ENCODE results near the gene ASCC3.

ASCC3 gene

DNA sequence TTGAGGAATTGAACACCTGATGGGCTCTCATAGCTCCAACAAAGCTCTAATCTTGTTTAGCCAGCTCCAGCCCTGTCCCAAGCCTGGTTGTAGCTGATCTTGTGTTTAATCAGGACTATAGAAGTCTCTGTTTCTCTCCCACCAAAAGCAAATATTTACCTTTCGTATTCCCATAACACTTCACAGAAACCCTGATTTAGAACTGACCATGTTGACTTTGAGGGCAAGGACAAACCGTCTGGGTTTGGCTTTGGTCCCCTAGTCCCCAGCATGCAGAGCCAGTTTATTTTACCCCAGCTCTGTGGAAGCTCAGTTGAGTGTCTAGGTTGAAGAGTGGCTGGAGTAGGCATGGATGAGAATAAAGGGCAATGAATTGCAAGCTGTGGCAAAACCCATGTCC is 398.4 kb downstream of the ASCC3 start:
- Histone ChIP-seq H3K27me3 (ENCODE audit: control insufficient read depth, insufficient read depth, low read length) (no peaks in the 10 kb centered on the region), H3K4me3 (ENCODE audit: low read length) (no peak overlapping the region), H3K36me3 (ENCODE audit: control insufficient read depth, insufficient read depth, low read length) (no peaks in the 10 kb centered on the region), H3K9me3 (ENCODE audit: control insufficient read depth, insufficient read depth, low read length) (no peaks in the 10 kb centered on the region), H3K27ac (ENCODE audit: low read length) (no peak overlapping the region), H3K4me1 (ENCODE audit: control insufficient read depth, insufficient read depth, low read length) (no peaks in the 10 kb centered on the region)
- no CpG with 5 or more reads among the region's 2 CpGs for WGBS (ENCODE audit: insufficient coverage, insufficient read length)
- no peak for DNase-seq (ENCODE audit: low read depth, low spot score)

GRCh38 chr6:100479179-100480035 is 401.7 kb downstream of the ASCC3 start:
- Histone ChIP-seq H3K9me3 (ENCODE audit: control insufficient read depth, insufficient read depth, low read length) (no peaks in the 10 kb centered on the region), H3K4me3 (ENCODE audit: low read length) (no peak overlapping the region), H3K27ac (ENCODE audit: low read length) (no peak overlapping the region), H3K4me1 (ENCODE audit: control insufficient read depth, insufficient read depth, low read length) (no peaks in the 10 kb centered on the region), H3K36me3 (ENCODE audit: control insufficient read depth, insufficient read depth, low read length) (no peaks in the 10 kb centered on the region), H3K27me3 (ENCODE audit: control insufficient read depth, insufficient read depth, low read length) (no peaks in the 10 kb centered on the region)
- no peak for DNase-seq (ENCODE audit: low read depth, low spot score)
- WGBS (ENCODE audit: insufficient coverage, insufficient read length) = no CpG with 5 or more reads among the region's 3 CpGs

- Histone ChIP-seq H3K27ac (ENCODE audit: low read length) (no peak overlapping the region), H3K27me3 (ENCODE audit: control insufficient read depth, insufficient read depth, low read length) (peaks cover 3% of the 10 kb centered on the region; the same call in 1 of the 2 replicates), H3K9me3 (ENCODE audit: control insufficient read depth, insufficient read depth, low read length) (no peaks in the 10 kb centered on the region), H3K4me1 (ENCODE audit: control insufficient read depth, insufficient read depth, low read length) (no peaks in the 10 kb centered on the region), H3K36me3 (ENCODE audit: control insufficient read depth, insufficient read depth, low read length) (no peaks in the 10 kb centered on the region), H3K4me3 (ENCODE audit: low read length) (no peak overlapping the region)
- no CpG with 5 or more reads among the region's 10 CpGs for WGBS (ENCODE audit: insufficient coverage, insufficient read length)
- no peak for DNase-seq (ENCODE audit: low read depth, low spot score)
Measured at GRCh38 chr6:100475554-100476320, 405.4 kb downstream of the ASCC3 start.

DNA sequence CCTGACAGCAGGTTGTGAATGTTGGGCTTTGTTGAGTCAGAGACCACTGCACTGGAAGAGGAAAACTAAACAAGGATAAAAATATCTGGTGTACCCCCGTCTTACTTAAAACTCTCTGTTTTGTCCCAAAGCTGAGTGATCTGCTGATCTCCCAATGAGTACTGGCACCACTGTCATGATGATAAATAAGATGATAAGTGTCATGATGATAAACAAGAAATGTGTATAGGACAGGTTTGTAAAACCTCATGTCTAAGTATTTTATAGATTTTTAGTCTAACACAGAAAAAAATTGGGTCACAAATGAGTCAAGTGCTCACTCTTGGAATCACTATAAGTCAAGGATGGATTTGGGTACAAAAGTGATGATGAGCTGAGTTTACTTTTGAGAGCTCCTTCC is 407.9 kb downstream of the ASCC3 start:
- DNase-seq (ENCODE audit: low read depth, low spot score) = no peak
- Histone ChIP-seq H3K36me3 (ENCODE audit: control insufficient read depth, insufficient read depth, low read length) (no peaks in the 10 kb centered on the region), H3K27me3 (ENCODE audit: control insufficient read depth, insufficient read depth, low read length) (peaks cover 26% of the 10 kb centered on the region), H3K4me3 (ENCODE audit: low read length) (no peak overlapping the region), H3K9me3 (ENCODE audit: control insufficient read depth, insufficient read depth, low read length) (no peaks in the 10 kb centered on the region), H3K27ac (ENCODE audit: low read length) (no peak overlapping the region), H3K4me1 (ENCODE audit: control insufficient read depth, insufficient read depth, low read length) (no peaks in the 10 kb centered on the region)
- no CpG with 5 or more reads among the region's 1 CpG for WGBS (ENCODE audit: insufficient coverage, insufficient read length)

- no peak for DNase-seq (ENCODE audit: low read depth, low spot score)
- H3K27me3 ChIP-seq (ENCODE audit: control insufficient read depth, insufficient read depth, low read length) = peaks cover 31% of the 10 kb centered on the region
Measured at GRCh38 chr6:100472674-100473073, 408.5 kb downstream of the ASCC3 start.

DNA sequence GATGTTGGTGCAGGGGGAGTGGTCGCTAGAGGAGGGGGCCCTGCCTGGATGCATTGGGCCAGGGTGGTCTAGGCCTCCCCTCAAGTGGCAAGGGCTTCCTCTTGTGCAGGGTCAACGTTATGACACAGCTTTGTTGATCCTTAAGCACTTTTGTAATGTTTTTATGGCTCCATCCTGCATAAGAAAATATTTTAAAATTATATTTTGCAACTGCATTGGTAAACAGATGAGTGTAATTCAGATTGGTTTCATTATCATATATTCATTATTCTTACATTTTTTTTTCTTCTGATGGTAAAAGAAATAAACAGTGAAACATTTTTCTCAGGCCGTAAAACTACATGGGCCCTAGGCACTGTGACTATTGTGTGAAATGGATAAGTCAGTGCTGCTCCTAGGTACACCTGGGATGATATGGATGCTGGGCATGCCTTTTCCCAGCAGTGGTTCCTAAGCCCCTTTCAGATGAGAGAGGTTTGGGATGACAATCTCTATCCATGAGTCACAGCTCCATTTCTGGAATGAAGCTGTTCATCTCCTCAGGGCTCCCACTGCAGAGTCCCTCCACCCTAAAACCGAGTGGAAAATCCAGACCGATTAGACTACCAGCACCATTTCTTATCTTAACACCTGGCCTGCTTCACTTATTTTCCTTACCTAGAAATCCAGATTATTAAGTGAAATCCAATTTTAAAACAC is 410.6 kb downstream of the ASCC3 start:
- H3K27me3 ChIP-seq (ENCODE audit: control insufficient read depth, insufficient read depth, low read length) = peaks cover 52% of the 10 kb centered on the region
- no peak overlapping the region for H3K4me3 ChIP-seq (ENCODE audit: low read length)
- WGBS (ENCODE audit: insufficient coverage, insufficient read length) = no CpG with 5 or more reads among the region's 5 CpGs
- peaks cover 3% of the 10 kb centered on the region; the same call in 1 of the 2 replicates for H3K4me1 ChIP-seq (ENCODE audit: control insufficient read depth, insufficient read depth, low read length)
- H3K27ac ChIP-seq (ENCODE audit: low read length) = no peak overlapping the region
- H3K9me3 ChIP-seq (ENCODE audit: control insufficient read depth, insufficient read depth, low read length) = no peaks in the 10 kb centered on the region
- H3K36me3 ChIP-seq (ENCODE audit: control insufficient read depth, insufficient read depth, low read length) = no peaks in the 10 kb centered on the region
- no peak for DNase-seq (ENCODE audit: low read depth, low spot score)

More at GRCh38 chr6:100472674-100473073, 408.5 kb downstream of the ASCC3 start:
- no CpG with 5 or more reads among the region's 3 CpGs for WGBS (ENCODE audit: insufficient coverage, insufficient read length)
- no peak overlapping the region for H3K4me3 ChIP-seq (ENCODE audit: low read length)
- H3K4me1 ChIP-seq (ENCODE audit: control insufficient read depth, insufficient read depth, low read length) = no peaks in the 10 kb centered on the region
- no peaks in the 10 kb centered on the region for H3K9me3 ChIP-seq (ENCODE audit: control insufficient read depth, insufficient read depth, low read length)
- no peak overlapping the region for H3K27ac ChIP-seq (ENCODE audit: low read length)
- H3K36me3 ChIP-seq (ENCODE audit: control insufficient read depth, insufficient read depth, low read length) = no peaks in the 10 kb centered on the region

- no peak overlapping the region for H3K27ac ChIP-seq (ENCODE audit: low read length)
- H3K9me3 ChIP-seq (ENCODE audit: control insufficient read depth, insufficient read depth, low read length) = no peaks in the 10 kb centered on the region
- no peak overlapping the region for H3K4me3 ChIP-seq (ENCODE audit: low read length)
- WGBS (ENCODE audit: insufficient coverage, insufficient read length) = no CpG with 5 or more reads among the region's 44 CpGs
- H3K36me3 ChIP-seq (ENCODE audit: control insufficient read depth, insufficient read depth, low read length) = no peaks in the 10 kb centered on the region
- DNase-seq (ENCODE audit: low read depth, low spot score) = no peak
- peaks cover 63% of the 10 kb centered on the region for H3K27me3 ChIP-seq (ENCODE audit: control insufficient read depth, insufficient read depth, low read length)
- H3K4me1 ChIP-seq (ENCODE audit: control insufficient read depth, insufficient read depth, low read length) = peaks cover 3% of the 10 kb centered on the region; the same call in 1 of the 2 replicates
Measured at GRCh38 chr6:100469101-100469859, 411.8 kb downstream of the ASCC3 start.

- Histone ChIP-seq H3K27me3 (ENCODE audit: control insufficient read depth, insufficient read depth, low read length) (peaks cover 75% of the 10 kb centered on the region), H3K27ac (ENCODE audit: low read length) (no peak overlapping the region), H3K4me1 (ENCODE audit: control insufficient read depth, insufficient read depth, low read length) (peaks cover 4% of the 10 kb centered on the region; the same call in 1 of the 2 replicates), H3K4me3 (ENCODE audit: low read length) (no peak overlapping the region), H3K9me3 (ENCODE audit: control insufficient read depth, insufficient read depth, low read length) (no peaks in the 10 kb centered on the region), H3K36me3 (ENCODE audit: control insufficient read depth, insufficient read depth, low read length) (no peaks in the 10 kb centered on the region)
- DNase-seq (ENCODE audit: low read depth, low spot score) = no peak
- WGBS (ENCODE audit: insufficient coverage, insufficient read length) = no CpG with 5 or more reads among the region's 6 CpGs
Measured at GRCh38 chr6:100468016-100468622, 413.0 kb downstream of the ASCC3 start.

DNA sequence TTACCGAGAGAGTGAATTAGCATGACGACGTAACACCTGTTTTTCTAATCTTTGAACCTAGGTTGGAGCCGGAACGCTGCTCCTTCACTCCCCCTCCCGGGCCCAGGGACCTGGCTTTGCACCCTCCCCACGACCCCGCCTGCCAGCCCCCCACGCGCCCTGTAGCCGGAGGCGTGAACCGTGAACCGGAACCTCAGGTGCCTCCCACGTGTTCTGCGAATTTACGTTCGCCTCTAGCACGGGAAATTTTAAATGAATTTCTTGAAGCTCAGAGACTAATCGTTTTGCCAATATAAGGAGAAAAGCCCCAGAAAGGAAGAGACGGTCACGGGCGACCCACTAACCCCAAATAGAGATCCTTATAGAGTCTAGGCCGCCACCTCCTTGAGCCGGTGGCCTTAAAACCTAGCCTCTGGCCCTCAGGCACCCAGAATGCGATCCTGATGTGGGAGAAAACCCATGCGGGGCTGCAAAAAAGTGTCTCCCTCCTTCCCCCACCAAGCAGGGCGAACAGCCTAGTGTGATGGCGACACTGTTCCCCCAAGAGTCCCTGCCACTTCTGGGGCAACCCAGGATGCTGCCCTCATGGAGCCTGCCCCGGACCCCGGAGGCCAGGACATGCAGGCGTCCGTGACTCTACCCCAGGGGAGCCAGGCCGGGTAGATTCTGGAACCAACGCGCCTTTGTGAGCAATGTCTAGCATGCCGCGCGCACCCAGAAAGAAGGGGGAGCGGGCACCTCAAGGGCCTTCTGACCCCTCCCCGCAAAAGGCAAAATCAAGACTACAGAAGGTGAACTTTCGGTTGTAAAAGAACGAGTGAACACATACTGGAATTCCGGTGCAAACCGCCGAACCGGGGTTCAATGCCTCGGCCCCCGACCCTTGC is 413.8 kb downstream of the ASCC3 start:
- H3K27me3 ChIP-seq (ENCODE audit: control insufficient read depth, insufficient read depth, low read length) = peaks cover 82% of the 10 kb centered on the region
- peaks cover 4% of the 10 kb centered on the region; the same call in 1 of the 2 replicates for H3K4me1 ChIP-seq (ENCODE audit: control insufficient read depth, insufficient read depth, low read length)
- WGBS (ENCODE audit: insufficient coverage, insufficient read length) = no CpG with 5 or more reads among the region's 49 CpGs
- H3K4me3 ChIP-seq (ENCODE audit: low read length) = 0 out of 2 replicates have a peak overlapping the region, but pooled peaks have one; percentile 3
- no peaks in the 10 kb centered on the region for H3K9me3 ChIP-seq (ENCODE audit: control insufficient read depth, insufficient read depth, low read length)
- H3K27ac ChIP-seq (ENCODE audit: low read length) = no peak overlapping the region
- DNase-seq (ENCODE audit: low read depth, low spot score) = no peak
- no peaks in the 10 kb centered on the region for H3K36me3 ChIP-seq (ENCODE audit: control insufficient read depth, insufficient read depth, low read length)

All from iPS DF 6.9 (cell line).